GM12891 (cell line): ENCODE data around the gene MPV17.

ENCODE experiments used
- POLR2A ChIP-seq: IDR thresholded peaks from 2 replicates; pipeline ENCODE4 v1.6.1; 2011; ENCODE audit warnings: low read depth, low read length, control low read depth
- POLR2AphosphoS5 ChIP-seq: IDR thresholded peaks from 2 replicates; pipeline ENCODE4 v1.6.1; 2011; ENCODE audit warnings: low read depth, low read length, control low read depth
- SPI1 ChIP-seq: IDR thresholded peaks from 2 replicates; pipeline ENCODE4 v1.6.1; 2011; ENCODE audit warnings: low read depth, low read length, control low read depth
- TAF1 ChIP-seq: IDR thresholded peaks from 2 replicates; pipeline ENCODE4 v1.6.1; 2011; ENCODE audit warnings: low read depth, low read length, control low read depth

GRCh38 chr2:27322301-27322765 lies 564 bp downstream of the MPV17 start:
- TF ChIP-seq POLR2AphosphoS5 = no peak
- no peak; the same call in 1 of the 2 replicates for TF ChIP-seq POLR2A
- TF ChIP-seq TAF1 = no peak
- peak; percentile 91 for TF ChIP-seq SPI1
